NCI-H526 (cell line): ENCODE measurements around the gene ABTB1.
"Not testable (repeated sequence)": the region's sequence is repeated elsewhere in the genome, so short reads cannot be mapped to it uniquely, and the experiment has no call there.

Experiments used
- DNase-seq, 2 experiments: peaks; one replicate each; lab custom pipeline; 2025; lab: John Stamatoyannopoulos, UW

ABTB1 gene

DNA sequence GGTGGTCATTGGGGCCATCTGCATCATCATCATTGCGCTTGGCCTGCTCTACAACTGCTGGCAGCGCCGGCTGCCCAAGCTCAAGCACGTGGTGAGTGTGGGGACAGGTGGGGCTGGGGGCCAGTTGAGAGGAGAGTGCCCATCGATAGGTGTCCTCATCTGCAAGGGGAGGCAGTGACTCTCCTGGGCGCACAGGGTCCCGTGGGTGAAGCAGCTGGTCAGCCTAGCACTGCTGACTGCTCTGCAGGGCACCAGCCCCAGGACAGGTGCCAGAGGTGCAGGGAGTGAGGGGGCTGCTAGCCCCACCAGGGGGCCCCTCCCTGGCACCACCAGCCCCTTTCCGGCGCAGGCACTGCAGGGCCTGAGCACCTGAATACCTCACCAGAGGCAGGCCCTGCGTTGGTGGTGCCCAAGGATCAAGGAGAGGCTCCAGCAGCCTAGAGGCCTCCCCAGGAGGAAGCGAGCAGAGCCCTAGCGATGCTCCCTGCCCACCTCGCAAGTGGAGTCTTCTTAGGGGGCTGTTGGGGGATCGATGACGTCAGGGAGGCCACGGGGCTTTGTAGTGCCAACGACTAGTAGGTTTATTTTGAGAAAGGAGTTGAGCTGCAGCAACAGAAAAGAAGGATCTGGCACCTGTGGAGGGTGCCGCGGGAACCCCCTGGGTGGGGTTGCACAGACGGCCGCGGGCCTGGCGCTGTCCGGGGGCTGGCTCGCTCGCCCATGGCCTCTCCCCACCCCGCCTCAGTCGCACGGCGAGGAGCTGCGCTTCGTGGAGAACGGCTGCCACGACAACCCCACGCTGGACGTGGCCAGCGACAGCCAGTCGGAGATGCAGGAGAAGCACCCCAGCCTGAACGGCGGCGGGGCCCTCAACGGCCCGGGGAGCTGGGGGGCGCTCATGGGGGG is 976 bp upstream of the ABTB1 start:
- peak in 1 of 2 experiments; percentile 47 for DNase-seq

DNA sequence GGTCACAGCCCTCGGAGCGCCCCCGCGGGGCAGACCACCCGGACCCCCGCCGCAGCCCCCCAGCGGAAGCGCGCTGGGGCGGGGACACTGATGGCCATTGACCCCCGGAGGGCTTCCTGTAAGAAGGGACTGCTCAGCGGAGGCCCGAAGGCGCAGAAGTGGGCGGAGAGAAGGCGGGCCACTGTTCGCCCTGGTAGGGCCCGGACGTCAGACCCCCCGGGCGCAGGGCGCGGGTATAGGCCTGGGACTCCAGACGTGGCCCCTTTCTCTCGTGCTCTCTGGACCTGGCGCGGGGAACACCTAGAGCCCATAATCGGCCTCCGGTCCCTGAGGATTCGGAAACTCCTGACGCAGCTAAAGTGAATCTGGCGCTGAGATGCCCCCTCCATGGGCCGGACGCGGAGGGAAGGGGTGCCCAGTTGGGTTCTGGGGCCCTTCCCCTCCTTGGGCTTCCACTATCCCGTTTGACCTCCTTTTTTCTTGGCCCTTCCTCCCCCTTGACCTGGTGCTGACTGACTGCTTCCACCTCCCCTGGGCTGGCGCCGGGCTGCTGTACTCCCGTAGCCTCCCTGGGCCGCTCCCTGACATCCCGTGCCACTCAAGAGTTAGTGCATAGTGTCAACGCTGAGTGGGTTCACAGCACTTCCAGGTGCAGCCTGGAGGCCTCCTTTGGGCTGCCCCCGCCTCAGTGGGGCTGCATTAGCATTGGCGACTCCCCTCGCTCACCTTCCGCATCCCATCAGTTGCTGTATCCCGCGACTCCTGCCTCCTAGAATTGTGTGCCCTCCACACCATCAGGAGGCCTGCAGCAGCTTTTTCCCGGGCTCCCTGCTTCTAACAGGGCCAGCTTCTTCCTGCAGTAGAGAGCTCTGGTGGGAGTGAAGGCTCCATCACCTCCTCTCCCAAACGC is 694 bp downstream of the ABTB1 start:
- DNase-seq: peak; percentile 38 to 56

DNA sequence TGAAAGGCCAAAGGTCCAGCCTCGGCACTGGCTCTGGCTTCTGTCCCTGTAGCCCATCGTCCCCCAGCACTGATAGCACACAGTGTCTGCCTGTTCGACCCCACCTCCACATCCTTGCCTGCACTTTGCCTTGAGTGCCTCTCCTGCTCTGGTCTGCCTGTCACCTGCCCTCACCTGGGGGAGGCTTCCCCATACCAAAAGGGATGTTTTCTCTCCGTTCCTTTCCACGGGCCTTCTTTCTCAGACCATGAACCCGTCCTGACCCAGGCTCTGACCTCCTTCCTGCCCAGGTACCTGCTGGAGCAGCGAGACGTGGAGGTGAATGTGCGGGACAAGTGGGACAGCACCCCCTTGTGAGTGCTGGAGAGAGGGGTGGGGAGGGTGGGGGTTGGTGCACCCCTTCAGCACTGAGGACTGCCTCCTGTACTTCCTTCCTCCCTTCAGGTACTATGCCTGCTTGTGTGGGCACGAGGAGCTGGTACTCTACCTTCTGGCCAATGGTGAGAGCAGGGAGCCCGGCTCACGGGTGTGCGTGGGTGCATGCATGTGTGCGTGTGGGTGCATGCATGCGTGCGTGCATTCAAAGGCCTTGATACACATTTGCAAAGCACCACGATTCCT is 1.5 kb downstream of the ABTB1 start:
- peak in 1 of 2 experiments; percentile 51 for DNase-seq

DNA sequence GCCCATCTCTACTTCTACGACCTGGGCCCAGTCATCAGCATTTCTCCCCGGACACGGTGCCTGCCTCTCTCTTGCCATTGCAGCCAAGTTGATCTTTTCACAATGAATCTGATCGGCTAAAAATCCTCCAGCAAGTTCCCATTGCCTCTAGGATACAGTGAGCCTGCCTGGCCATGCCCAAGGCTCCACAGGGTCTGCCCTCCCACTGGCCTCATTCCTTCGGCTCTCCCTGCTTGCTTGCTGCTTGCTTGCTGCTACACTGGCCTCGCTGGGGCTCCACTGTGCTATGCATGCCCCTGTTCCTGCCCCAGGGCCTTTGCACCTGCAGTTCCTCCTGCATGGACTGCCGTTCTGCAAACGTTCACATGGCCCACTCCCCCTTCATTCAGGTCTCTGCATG is 2.0 kb downstream of the ABTB1 start:
- DNase-seq: no peak

DNA sequence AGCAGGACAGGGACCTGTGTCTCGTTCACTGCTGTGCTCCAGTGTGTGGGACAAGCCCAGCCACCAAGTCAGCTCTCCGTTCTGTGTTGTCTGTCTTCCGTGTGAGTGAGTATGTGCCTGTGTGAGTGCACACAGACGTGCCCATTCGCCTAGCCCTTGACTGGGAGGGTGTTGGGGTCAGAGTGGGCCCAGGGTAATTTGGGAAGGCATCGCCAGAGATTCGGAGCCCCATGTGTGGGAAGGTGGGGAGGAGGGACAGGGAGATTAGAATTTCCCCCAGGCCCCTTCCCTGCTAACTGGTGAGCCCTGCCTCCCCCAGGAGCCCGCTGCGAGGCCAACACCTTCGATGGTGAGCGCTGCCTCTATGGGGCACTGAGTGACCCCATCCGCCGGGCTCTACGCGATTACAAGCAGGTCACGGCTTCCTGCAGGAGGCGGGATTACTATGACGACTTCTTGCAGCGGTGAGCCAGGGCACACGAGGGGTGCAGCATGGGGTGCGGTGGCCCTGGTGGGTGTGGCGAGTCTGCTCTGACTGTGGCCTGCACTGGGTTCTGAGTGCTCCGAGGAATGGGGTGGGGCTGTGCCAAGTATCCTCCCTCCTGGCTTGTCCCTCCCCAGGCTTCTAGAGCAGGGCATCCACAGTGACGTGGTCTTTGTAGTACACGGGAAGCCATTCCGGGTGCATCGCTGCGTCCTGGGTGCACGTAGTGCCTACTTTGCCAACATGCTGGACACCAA is 3.1 kb downstream of the ABTB1 start:
- DNase-seq: no peak

DNA sequence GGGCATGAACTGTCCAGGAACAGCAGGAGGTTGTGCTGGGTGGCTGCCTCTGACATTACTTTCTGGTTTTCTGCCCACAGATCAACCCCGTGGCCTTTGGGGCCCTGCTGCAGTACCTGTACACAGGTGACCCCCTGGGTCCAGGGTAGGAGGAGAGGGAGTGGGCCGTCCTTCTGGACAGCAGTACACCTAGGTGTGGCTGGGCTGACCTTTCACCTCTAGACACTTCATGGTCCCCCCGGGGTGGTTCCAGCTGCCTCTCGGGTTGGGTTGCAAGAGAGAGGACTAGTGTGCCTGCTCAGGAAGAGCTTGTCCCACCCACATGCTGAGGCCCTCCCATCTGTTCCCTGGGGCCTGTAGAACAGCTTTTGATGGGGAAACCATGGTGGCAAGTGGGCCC is 3.7 kb downstream of the ABTB1 start:
- DNase-seq: no peak

DNA sequence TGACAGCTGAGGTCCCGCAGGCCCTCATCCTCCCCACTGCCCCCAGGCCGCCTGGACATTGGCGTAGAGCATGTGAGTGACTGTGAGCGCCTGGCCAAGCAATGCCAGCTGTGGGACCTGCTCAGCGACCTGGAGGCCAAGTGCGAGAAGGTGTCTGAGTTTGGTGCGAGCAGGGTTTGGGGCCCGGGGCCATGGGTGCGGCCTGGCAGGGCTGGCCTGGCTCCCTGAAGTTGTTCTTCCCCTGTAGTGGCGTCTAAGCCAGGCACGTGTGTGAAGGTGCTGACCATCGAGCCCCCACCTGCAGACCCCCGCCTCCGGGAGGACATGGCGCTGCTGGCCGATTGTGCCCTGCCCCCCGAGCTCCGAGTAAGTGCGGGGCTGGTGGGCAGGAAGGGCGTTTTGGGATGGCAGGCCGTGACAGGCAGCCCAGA is 4.2 kb downstream of the ABTB1 start:
- DNase-seq: no peak

DNA sequence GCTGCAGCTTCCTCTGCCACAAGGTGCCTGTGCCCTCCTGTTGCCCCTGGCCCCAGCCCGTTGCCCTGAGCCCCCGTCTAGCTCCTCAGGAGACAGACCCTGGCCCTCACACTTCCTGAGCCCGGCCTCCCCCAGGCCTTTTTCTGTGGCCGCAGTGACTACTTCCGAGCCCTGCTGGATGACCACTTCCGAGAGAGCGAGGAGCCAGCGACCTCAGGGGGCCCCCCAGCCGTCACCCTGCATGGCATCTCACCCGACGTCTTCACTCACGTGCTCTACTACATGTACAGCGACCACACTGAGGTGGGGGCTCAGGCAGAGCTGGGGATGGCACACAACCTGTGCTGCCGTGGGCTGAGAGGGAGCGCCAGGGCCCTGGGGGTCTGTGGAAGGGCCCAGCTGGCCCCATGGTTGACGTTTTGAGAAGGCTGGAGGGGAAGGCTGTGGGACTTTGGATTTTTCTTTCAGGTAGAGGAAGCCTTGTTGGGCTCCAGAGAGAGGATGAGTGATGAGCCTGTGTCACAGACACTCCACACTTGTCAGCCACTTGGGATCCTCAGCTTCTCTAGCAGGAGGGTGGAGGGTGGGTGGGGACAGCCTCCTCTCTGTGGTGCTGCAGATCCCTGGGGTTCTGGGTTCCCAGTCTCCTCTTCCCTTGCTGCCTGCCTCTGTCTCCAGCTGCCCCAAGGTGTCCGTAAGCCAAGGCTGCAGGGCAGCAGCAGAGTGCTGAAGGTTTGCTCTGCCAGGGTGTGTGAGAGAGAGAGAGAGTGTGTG is 5.0 kb downstream of the ABTB1 start:
- DNase-seq: no peak

DNA sequence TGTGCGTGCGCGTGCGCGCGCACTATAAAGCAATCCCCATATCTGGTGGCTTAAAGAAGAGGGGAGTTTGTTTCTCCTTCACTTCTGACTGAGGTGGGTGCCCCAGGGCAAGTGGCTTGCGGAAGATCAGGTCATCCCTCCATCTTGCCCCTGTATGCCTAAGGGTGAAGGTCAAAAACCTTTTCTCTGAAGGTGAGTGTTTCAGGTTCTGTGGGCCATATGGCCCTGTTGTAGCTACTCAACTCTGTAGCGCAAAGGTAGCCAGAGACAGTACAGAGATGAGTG is 5.5 kb downstream of the ABTB1 start:
- DNase-seq: no peak

DNA sequence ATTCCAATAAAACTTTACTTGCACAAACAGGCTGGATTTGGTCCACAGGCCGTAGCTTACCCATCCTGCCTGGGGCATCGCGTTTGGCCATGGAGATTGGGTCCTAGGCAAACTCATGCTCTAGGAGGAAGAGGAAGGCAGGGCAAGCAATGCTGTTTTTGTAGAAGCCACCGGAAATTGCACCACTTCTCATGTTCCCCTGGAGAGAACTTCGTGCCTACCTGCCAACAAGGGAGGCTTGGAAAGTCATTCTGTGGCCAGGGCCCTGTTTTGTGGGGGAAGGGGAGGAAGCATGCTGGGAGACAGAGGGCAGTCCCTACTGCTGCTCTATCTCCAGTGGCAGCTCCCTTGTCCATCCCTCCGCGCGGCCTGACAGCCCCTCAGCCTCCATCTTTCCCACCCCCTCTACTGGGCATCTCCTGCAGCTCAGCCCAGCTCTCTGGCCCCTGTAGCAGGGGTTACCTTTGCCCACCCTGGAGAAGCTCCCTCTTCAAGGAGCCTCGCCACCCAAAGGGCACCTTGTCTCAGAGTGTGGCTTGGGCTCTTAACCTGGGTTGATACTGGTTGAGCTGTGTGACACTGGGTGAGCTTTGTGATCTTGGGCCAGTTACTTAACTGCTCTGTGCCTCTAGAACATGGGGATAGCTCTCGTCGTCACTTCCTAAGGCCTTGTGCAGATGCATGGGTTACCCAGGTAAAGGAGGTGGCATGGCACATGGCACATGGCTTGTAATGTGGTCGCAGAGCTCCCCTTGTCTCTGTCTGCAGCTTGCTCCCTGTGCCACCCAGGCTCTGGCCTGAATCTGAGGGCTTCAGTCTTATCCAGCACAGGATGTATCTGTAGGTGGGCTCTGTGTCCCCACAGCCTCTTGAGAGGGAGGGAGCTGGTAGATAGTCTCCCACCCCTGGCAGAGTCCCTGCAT is 6.1 kb downstream of the ABTB1 start:
- no peak for DNase-seq

DNA sequence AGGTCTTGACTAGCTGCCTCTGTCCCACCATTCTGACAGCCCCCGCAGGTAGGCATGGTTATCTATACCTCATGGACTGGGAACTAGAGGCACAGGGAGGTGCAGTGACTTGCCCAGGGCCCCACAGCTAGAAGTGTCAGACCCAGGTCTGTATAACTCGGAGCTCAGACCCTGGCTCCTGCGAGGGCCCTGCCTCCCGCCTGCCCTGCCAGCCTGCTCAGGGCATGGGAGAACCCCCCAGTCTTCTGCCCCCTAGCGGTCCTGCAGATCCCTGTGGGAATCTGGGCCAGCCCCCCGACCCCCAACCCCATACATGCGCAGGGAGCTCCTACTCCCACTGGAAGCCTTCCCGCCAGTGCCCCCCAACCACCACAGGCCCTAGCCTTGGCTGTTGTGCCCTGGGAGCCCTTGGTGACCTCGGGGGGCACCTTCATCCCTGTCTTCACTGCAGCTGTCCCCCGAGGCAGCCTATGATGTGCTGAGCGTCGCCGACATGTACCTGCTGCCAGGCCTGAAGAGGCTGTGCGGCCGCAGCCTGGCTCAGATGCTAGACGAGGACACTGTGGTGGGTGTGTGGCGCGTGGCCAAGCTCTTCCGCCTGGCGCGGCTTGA is 6.9 kb downstream of the ABTB1 start:
- DNase-seq: no peak

DNA sequence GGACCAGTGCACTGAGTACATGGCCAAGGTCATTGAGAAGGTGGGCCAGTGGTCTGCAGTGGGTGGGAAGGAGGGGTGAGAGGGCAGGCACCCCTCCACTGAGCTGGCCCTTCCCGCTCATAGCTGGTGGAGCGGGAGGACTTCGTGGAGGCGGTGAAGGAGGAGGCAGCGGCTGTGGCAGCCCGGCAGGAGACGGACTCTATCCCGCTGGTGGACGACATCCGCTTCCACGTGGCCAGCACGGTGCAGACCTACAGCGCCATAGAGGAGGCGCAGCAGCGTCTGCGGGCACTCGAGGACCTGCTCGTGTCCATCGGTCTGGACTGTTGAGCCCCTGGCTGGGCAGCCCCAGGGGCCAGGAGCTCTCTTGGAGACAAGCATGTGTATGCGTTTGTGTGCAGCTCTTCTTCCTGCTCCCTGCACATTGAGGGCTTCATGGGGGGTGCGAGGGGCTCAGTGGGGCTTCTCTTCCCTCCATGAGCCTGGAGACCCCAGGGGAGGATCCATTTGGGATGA is 7.5 kb downstream of the ABTB1 start:
- no peak for DNase-seq

DNA sequence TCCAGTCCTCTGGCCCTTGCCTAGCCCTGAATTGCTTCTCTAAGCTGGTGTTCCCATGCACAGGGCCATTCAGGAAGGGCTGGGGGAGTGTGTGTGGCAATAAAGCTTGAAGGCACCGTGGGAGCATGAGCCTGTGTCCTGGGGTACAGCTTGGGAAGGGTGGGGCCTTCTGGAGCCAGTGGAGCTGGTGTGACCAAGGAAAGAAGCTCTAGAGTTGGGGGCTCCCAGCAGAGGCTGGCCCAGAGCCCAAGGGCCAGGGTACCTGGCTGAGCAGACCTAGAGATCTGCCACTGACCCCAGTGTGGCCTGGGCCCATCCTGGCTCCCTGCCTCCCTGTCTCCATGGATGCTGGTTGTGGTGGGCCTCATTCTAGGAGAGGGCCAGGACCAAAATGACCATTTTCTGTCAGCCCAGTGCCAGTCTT is 8.1 kb downstream of the ABTB1 start:
- no peak for DNase-seq

DNA sequence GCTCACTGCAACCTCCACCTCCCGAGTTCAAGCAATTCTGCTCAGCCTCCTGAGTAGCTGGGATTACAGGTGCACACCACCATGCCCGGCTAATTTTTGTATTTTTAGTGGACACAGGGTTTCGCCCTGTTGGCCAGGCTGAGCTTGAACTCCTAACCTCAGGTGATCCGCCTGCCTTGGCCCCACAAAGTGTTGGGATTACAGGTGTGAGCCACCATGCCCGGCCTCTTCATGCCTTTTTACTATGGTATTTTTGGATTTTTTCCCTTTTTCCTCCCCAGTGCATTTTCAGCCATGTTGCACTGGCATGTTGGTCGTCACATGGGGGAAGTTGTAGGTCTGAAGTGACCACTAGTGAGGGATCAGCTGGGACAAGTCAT is 9.4 kb downstream of the ABTB1 start:
- not testable (repeated sequence) for DNase-seq

DNA sequence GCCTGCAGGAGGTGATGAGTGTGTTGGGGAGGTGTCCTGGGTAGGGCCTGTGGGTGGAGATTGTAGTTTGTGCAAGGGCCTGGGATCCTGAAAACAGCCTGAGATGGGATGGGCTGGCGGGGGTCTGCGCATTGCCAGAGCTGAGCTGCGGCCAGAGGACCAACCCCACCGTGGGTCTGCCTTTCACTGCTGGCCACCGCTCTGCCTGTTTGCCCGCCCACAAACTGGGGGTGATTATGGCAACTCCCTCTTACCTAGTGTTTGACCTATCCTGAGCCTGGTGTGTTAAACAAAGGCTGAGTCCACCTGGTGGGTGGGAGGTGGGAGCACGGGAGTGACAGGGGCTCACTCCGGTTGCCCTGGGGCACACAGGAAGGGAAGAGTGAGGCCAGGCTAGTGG is 9.8 kb downstream of the ABTB1 start:
- peak; percentile 47 to 78 for DNase-seq

DNA sequence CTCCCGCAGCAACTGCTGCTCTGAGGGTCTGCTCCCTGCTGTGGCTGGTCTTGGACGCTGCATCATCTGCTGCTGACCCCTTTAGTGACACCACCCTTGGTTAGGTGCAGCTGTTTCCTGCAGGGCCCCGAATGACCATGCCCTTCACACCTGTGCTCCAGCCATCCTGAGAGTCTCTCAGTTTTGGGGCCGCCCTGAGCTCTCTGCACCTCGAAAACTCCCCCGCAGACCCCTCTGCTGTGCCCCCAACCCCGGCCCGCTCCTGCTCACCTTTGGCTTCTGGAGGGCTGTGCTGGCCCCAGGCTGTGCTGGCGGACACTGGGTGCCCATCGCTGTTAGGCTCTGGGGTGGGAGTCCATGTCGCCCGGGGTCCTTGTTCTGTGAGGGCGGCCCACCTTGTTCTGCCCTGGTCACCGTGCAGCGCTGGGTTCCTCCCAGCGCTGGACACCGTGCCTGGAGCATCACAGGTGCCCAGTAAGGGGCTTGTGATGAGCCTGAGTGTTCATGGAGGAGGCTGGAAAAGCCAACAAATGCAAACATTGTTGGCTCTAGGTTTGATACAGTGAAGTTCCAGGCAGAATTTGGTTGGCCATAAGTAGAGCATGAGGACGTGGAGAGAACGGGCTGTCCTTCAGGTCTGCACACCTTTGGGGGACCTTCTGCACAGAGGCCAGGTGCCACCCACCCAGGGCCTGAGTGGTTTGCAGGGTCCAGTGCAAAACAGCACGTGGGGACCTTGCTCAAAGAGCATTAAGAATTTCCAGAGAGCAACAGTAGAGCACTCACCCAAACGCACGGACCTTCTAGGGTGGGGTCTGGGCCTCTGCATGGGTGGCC is 12.3 kb downstream of the ABTB1 start:
- no peak for DNase-seq

DNA sequence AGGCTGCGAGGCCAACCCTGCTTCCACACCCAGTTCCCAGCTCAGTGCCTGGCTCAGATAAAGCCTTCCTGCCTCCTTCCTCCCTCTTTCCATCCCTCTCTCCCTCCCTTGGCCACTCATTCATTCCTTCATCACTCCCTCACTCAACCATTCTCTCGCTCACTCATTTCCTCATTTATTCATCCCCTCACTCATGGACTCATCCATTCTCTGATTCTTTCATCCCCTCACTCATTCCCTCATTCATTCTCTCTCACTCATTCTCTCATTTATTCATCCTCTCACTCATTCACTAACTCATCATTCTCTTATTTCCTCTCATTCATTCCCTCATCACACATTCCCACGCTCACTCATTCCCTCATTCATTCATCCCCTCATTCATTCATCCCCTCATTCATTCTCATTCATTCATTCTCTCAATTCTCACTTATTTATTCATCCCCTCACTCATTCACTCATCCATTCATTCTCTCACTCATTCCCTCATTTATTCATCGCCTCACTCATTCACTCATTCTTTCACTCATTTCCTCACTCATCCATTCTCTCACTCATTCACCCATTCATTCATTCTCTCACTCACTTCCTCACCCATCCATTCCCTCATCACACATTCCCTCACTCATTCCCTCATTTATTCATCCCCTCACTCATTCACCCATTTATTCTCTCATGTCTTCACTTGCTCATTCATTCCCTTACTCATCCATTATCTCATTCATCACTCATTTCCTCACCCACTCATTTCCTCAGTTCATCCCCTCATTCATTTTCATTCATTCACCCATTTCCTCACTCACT is 13.2 kb downstream of the ABTB1 start:
- no peak for DNase-seq

DNA sequence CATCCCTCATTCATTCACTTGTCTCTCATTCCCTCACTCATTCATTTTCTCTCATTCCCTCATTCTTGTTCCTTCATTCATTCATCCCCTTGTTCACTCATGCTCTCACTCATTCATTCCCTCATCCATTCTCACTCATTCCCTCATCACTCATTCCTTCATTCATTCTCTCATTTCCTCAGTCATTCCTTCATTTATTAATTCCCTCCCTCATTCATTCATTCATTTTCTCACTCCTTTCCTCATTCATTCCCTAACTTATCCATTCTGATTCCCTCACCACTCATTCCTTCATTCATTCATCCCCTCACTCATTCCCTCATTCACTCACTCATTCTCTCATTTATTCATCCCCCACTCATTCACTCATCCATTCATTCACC is 13.8 kb downstream of the ABTB1 start:
- DNase-seq: no peak
